ENCODE measurements around the gene SKP2.
"Not testable (repeated sequence)": the region's sequence is repeated elsewhere in the genome, so short reads cannot be mapped to it uniquely, and the experiment has no call there.

Gene SKP2

GRCh38 chr5:36156619-36157018, 4.7 kb downstream of the SKP2 start:
- DNase-seq (ENCODE audit: low read depth in 2 of 2): no peak

- DNase-seq (ENCODE audit: low read depth in 2 of 2): no peak
Measured at GRCh38 chr5:36158144-36158543, 6.2 kb downstream of the SKP2 start.

- no peak for DNase-seq (ENCODE audit: low read depth in 2 of 2)
Measured at GRCh38 chr5:36160617-36161016, 8.7 kb downstream of the SKP2 start.

- DNase-seq (ENCODE audit: low read depth in 2 of 2): no peak
Measured at GRCh38 chr5:36161361-36161760, 9.4 kb downstream of the SKP2 start.

- DNase-seq (ENCODE audit: low read depth in 2 of 2): no peak
Measured at GRCh38 chr5:36162810-36163486, 11.0 kb downstream of the SKP2 start.

GRCh38 chr5:36164461-36164860, 12.6 kb downstream of the SKP2 start:
- DNase-seq (ENCODE audit: low read depth in 2 of 2): no peak

- DNase-seq (ENCODE audit: low read depth in 2 of 2): no peak
Measured at GRCh38 chr5:36168737-36169136, 16.8 kb downstream of the SKP2 start.

- DNase-seq (ENCODE audit: low read depth in 2 of 2): no peak
Measured at GRCh38 chr5:36170832-36171424, 19.0 kb downstream of the SKP2 start.

GRCh38 chr5:36172599-36172998, 20.7 kb downstream of the SKP2 start:
- no peak for DNase-seq (ENCODE audit: low read depth in 2 of 2)

- no peak for DNase-seq (ENCODE audit: low read depth in 2 of 2)
Measured at GRCh38 chr5:36173426-36173825, 21.5 kb downstream of the SKP2 start.

- no peak for DNase-seq (ENCODE audit: low read depth in 2 of 2)
Measured at GRCh38 chr5:36174119-36174518, 22.2 kb downstream of the SKP2 start.

GRCh38 chr5:36175043-36175442, 23.1 kb downstream of the SKP2 start:
- DNase-seq (ENCODE audit: low read depth in 2 of 2): no peak

- no peak for DNase-seq (ENCODE audit: low read depth in 2 of 2)
Measured at GRCh38 chr5:36177154-36177553, 25.2 kb downstream of the SKP2 start.

- DNase-seq (ENCODE audit: low read depth in 2 of 2): no peak
Measured at GRCh38 chr5:36177715-36178523, 26.0 kb downstream of the SKP2 start.

GRCh38 chr5:36178524-36178890, 26.6 kb downstream of the SKP2 start:
- no peak for DNase-seq (ENCODE audit: low read depth in 2 of 2)

GRCh38 chr5:36179950-36180349, 28.0 kb downstream of the SKP2 start:
- no peak for DNase-seq (ENCODE audit: low read depth in 2 of 2)

- no peak for DNase-seq (ENCODE audit: low read depth in 2 of 2)
Measured at GRCh38 chr5:36180556-36181350, 28.8 kb downstream of the SKP2 start.

- DNase-seq (ENCODE audit: low read depth in 2 of 2): no peak
Measured at GRCh38 chr5:36181774-36182173, 29.9 kb downstream of the SKP2 start.

- not testable (repeated sequence) for DNase-seq (ENCODE audit: low read depth in 2 of 2)
Measured at GRCh38 chr5:36184408-36184807, 32.5 kb downstream of the SKP2 start.

GRCh38 chr5:36193746-36194145, 41.8 kb downstream of the SKP2 start:
- DNase-seq (ENCODE audit: low read depth in 2 of 2): no peak

- DNase-seq (ENCODE audit: low read depth in 2 of 2): no peak
Measured at GRCh38 chr5:36198281-36198680, 46.4 kb downstream of the SKP2 start.

GRCh38 chr5:36198783-36199182, 46.9 kb downstream of the SKP2 start:
- not testable (repeated sequence) for DNase-seq (ENCODE audit: low read depth in 2 of 2)

Data from stimulated activated CD8-positive, alpha-beta memory T cell treated with anti-CD3 and anti-CD28 coated beads, Interleukin-7, amount 100 ng/mL, for 4 hours (primary cell).